ENCODE measurements around the gene GALNT7. TPM values are rescaled to one million over a fixed set of nuclear protein-coding genes. Genes with fewer than 3 reads are reported as not detected.

Gene GALNT7
- total RNA-seq, 1 experiment from 2014 or later = 16.8 TPM

GRCh38 chr4:173245952-173246351, 77.3 kb downstream of the GALNT7 start:
- H3K4me3 ChIP-seq (ENCODE audit: low read depth, low read length) = no peak overlapping the region
- no peaks in the 10 kb centered on the region for H3K27me3 Mint-ChIP-seq (ENCODE audit: insufficient read depth, unreplicated experiment)
- BruUV-seq (replicated peaks) = no TSS peak
- no peaks in the 10 kb centered on the region for H3K9me3 ChIP-seq
- H3K36me3 Mint-ChIP-seq (ENCODE audit: insufficient read depth, unreplicated experiment) = no peaks in the 10 kb centered on the region
- no peaks in the 10 kb centered on the region for H3K27me3 ChIP-seq (replicated peaks; ENCODE audit: control insufficient read depth, insufficient read depth, low read length)
- no peaks in the 10 kb centered on the region for H3K4me1 Mint-ChIP-seq (ENCODE audit: low read depth, unreplicated experiment)
- no peaks in the 10 kb centered on the region for H3K9me3 Mint-ChIP-seq (ENCODE audit: unreplicated experiment)
- intact Hi-C loops (cut with micrococcal nuclease; ENCODE audit: unreplicated experiment) = no loop called here
- TF ChIP-seq CTCF (IDR thresholded peaks at IDR 0.05; ENCODE audit: insufficient read depth in 1 of 2, low read depth in 1 of 2, low read length in 1 of 2, severe bottlenecking in 1 of 2, unreplicated experiment in 1 of 2) = no peak
- no peak overlapping the region for H3K27ac Mint-ChIP-seq (ENCODE audit: unreplicated experiment)
- no peak for DNase-seq
- ChIA-PET POLR2A (no interaction called here), CTCF (no interaction called here)
- H3K36me3 ChIP-seq (ENCODE audit: control insufficient read depth, insufficient read depth, low read length) = no peaks in the 10 kb centered on the region
- H3K4me1 ChIP-seq = no peaks in the 10 kb centered on the region
- H3K4me3 Mint-ChIP-seq (ENCODE audit: unreplicated experiment) = no peak overlapping the region

- no peak overlapping the region for H3K27ac Mint-ChIP-seq (ENCODE audit: unreplicated experiment)
Measured at GRCh38 chr4:173246719-173247118, 78.1 kb downstream of the GALNT7 start.

GRCh38 chr4:173247321-173247720, 78.7 kb downstream of the GALNT7 start:
- H3K4me1 ChIP-seq = no peaks in the 10 kb centered on the region
- intact Hi-C loops (cut with micrococcal nuclease; ENCODE audit: unreplicated experiment) = no loop called here
- no peak for TF ChIP-seq CTCF (IDR thresholded peaks at IDR 0.05; ENCODE audit: insufficient read depth in 1 of 2, low read depth in 1 of 2, low read length in 1 of 2, severe bottlenecking in 1 of 2, unreplicated experiment in 1 of 2)
- Mint-ChIP-seq H3K27me3 (ENCODE audit: insufficient read depth, unreplicated experiment) (no peaks in the 10 kb centered on the region), H3K27ac (ENCODE audit: unreplicated experiment) (no peak overlapping the region), H3K36me3 (ENCODE audit: insufficient read depth, unreplicated experiment) (no peaks in the 10 kb centered on the region), H3K4me3 (ENCODE audit: unreplicated experiment) (no peak overlapping the region), H3K4me1 (ENCODE audit: low read depth, unreplicated experiment) (no peaks in the 10 kb centered on the region), H3K9me3 (ENCODE audit: unreplicated experiment) (no peaks in the 10 kb centered on the region)
- DNase-seq = no peak
- H3K4me3 ChIP-seq (ENCODE audit: low read depth, low read length) = no peak overlapping the region
- no peaks in the 10 kb centered on the region for H3K9me3 ChIP-seq
- no peaks in the 10 kb centered on the region for H3K27me3 ChIP-seq (replicated peaks; ENCODE audit: control insufficient read depth, insufficient read depth, low read length)
- no TSS peak for BruUV-seq (replicated peaks)
- POLR2A ChIA-PET = no interaction called here
- H3K36me3 ChIP-seq (ENCODE audit: control insufficient read depth, insufficient read depth, low read length) = no peaks in the 10 kb centered on the region
- CTCF ChIA-PET = no interaction called here

More at GRCh38 chr4:173246719-173247118, 78.1 kb downstream of the GALNT7 start:
- no TSS peak for BruUV-seq (replicated peaks)
- POLR2A ChIA-PET = no interaction called here
- Mint-ChIP-seq H3K36me3 (ENCODE audit: insufficient read depth, unreplicated experiment) (no peaks in the 10 kb centered on the region), H3K4me1 (ENCODE audit: low read depth, unreplicated experiment) (no peaks in the 10 kb centered on the region), H3K9me3 (ENCODE audit: unreplicated experiment) (no peaks in the 10 kb centered on the region), H3K27me3 (ENCODE audit: insufficient read depth, unreplicated experiment) (no peaks in the 10 kb centered on the region), H3K4me3 (ENCODE audit: unreplicated experiment) (no peak overlapping the region)
- CTCF ChIA-PET = no interaction called here
- H3K4me3 ChIP-seq (ENCODE audit: low read depth, low read length) = no peak overlapping the region
- no peak for DNase-seq
- intact Hi-C loops (cut with micrococcal nuclease; ENCODE audit: unreplicated experiment) = no loop called here
- H3K36me3 ChIP-seq (ENCODE audit: control insufficient read depth, insufficient read depth, low read length) = no peaks in the 10 kb centered on the region
- TF ChIP-seq CTCF (IDR thresholded peaks at IDR 0.05; ENCODE audit: insufficient read depth in 1 of 2, low read depth in 1 of 2, low read length in 1 of 2, severe bottlenecking in 1 of 2, unreplicated experiment in 1 of 2) = no peak
- no peaks in the 10 kb centered on the region for H3K4me1 ChIP-seq
- H3K27me3 ChIP-seq (replicated peaks; ENCODE audit: control insufficient read depth, insufficient read depth, low read length) = no peaks in the 10 kb centered on the region
- no peaks in the 10 kb centered on the region for H3K9me3 ChIP-seq

All from Caco-2 (cell line).